ENCODE measurements around the gene OR4F16.
"Not testable (repeated sequence)": the region's sequence is repeated elsewhere in the genome, so short reads cannot be mapped to it uniquely, and the experiment has no call there.

Gene OR4F16

GRCh38 chr1:686554-686953, at the start of gene OR4F16:
Gene OR4F16 (minus strand): TSS chr1:686654. CDS start chr1:686654, 0 bp downstream.
- not testable (repeated sequence) for DNase-seq (ENCODE audit: low read depth)

GRCh38 chr1:733649-734048, 47.2 kb upstream of the OR4F16 start:
- DNase-seq (ENCODE audit: low read depth), result not testable (repeated sequence)

DNA sequence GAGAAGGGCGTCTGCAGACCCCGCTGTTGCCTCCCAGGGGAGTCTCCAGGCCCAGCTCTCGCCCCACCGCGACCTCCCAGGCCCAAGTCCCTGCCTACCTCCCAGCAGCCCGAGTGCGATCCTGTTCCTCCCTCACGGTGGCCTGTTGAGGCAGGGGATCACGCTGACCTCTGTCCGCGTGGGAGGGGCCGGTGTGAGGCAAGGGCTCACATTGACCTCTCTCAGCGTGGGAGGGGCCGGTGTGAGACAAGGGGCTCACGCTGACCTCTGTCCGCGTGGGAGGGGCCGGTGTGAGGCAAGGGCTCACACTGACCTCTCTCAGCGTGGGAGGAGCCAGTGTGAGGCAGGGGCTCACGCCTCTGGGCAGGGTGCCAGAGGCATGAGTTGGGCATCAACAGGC, 40.6 kb upstream of the OR4F16 start:
- DNase-seq (ENCODE audit: low read depth), result not testable (repeated sequence)
